ENCODE data around the gene TGFB1I1. TPM values are rescaled to one million over a fixed set of nuclear protein-coding genes. Genes with fewer than 3 reads are reported as not detected.

Gene TGFB1I1
- 42.8 to 62.0 TPM (median 54.3 TPM) in 5 replicates for total RNA-seq (2022; extraction: Qiagen RNA extraction)

DNA sequence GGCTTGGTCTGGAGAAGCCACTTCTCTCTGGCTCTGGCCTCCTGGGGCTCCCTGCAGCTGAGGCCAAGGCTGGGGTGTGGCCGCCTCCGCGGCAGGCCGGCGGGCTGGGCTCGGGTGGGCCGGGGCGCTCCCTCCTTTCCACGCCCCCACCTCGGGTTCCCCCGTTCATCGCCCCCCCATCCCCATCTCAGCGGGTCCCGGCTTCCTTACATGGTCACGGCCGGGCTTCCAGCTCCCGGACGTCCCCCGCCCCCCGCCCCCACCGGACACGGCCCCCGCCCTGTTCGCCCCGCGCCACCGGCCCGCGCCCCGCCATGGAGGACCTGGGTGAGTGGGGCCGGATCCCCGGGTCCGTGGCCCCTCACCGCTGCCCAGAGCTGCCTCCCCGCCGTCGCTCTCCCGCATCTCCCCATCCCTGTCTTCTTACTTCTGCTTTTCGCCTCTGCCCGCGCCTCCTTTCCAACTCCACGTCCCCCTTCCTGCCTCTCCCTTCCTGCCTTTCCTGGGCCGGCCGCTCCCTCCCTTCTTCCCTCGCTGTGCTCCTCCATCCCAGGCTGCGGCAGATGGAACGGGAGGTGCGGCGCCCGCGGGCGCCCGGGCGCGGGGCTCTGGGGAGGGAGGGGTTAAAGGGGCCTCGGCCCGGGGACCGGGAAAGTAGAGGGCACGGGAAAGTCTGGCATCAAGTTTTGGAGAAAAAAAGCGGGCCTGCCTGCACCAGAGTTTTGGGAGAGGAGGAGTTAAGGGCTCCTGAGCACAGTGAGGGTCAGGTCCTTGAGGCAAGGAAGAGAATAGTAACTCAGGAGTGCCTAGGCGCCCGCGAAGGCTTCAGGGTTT, at the start of gene TGFB1I1:
TSS of gene TGFB1I1 (plus strand) at position 278 of the 834 bp plus-strand sequence. CDS start at position 315, 37 bp downstream.

DNA sequence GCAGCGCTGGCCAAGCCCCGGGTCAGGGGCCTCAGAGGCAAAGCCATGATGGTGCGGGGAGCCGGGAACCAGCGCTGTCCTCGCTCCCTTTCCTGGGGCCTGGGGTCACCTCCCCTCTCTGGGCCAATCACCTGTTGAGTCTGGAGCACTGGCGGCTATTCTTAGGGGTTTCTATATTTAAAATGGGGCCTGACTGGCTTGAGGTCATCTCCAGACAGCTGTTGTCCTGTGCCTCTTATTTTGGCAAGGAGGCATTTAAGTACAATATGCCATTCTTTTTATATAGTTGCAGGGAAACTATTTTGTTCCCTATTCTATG, 43.7 kb upstream of the TGFB1I1 start, which contains the start of gene COX6A2:
TSS of gene COX6A2 (minus strand) at position 82 of the 319 bp plus-strand sequence. CDS start at position 47, 35 bp downstream.

DNA sequence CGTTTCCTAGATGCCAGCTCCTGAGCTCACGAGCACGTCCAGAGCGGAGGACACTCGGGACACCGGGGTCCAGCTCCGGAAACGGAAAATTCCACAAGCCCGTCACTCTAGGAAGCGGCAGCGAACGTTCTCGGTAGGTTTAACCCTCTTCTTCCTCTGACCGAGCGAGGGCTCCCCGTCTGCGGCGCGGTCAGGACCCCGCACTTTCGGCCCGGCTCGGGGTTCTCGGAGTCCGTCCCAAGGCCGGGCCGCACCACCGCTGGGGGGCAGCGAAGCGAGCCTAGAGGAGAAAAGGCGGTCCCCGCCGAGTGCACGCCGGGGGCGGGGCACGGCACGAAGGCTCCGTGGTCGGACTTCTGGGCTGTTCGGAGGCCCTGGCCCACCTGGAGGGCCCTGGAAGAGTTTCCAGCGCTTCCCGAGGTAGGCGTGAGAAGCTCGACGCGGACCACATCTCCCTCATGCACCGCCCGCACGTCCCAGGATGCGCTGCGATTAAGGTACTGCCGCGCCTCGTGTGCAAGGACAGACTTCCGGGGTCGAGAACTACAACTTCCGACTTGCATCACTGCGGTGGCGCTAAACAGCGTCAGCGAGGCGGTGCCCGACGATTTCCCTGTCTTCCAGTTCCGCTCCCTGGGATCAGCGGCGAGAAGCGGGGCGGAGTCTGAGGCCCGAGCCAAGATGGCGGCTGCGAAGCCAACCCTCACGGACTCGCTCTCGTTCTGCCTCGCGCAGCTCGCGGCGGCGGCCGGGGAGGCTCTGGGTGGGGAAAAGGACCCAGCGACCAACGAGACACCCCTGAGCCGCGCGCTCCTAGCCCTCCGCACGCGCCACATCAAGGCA, 12.9 kb upstream of the TGFB1I1 start, which contains the start of gene ARMC5:
TSS of gene ARMC5 (plus strand) at position 658 of the 843 bp plus-strand sequence. CDS start at position 682, 24 bp downstream.

DNA sequence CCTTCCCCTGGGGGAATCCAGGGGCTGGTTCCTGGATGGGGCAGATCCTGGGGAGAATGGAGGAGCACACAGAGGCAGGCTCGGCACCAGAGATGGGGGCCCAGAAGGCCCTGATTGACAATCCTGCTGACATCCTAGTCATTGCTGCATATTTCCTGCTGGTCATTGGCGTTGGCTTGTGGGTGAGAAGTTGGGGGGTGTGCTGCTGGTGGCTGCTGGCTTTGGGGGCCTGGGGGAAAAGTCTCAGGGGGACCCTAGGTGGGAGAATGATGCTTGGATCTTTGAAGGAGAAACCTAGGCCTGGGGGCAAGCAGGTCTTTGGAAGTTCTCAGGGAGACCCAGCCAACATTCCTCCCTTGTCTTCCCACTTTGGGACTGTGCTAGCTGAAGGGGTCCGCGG, 11.1 kb downstream of the TGFB1I1 start, which contains the start of gene SLC5A2:
TSS of gene SLC5A2 (plus strand) at position 43 of the 400 bp plus-strand sequence. CDS start at position 57, 14 bp downstream.

DNA sequence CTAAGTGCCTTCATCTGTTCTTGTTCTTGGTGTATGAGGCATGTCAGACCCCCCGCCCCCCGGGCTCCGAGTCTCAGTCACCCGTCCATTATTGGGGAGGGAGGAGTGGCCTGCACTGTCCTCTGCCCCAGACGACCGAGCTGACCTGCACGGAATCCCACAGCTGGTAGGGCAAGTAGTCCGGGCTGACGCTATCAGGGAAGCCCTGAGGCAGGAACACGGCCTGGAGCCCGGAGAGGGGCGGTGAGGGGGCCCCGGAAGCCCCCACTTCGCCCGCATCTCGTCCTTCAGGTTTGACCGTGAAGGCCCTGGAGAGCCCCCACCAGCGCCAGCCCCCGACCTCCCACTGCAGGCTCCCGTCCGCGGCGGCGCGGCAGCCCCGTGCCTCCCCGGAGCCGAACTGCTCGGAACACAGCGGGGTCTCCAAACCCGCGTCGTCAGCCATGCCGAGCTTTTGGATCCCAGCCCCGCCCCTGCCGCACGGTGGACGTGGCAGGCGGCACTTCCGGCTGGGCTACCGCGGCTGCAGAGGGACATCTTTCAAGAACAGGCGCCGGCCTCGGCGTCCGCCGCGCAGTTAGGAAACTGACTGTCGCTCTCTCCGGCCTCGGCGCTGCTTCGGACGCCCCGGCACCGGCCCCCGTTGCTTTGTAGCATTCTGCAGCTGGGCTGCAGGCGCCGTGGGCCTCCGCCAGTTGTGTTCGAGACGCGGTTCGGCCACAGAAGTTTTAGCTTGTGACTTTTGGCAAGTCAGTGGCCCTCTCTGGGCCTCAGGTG, 36.2 kb downstream of the TGFB1I1 start, which contains the start of gene RUSF1:
TSS of gene RUSF1 (minus strand) at position 463 of the 777 bp plus-strand sequence. CDS start at position 445, 18 bp downstream.

Other genes with a start within 250 kb of the TGFB1I1 start
- 1.2 to 1.8 TPM (median 1.8 TPM) in 5 replicates for gene ITGAM, start 212.2 kb upstream of the TGFB1I1 start, total RNA-seq (2022; extraction: Qiagen RNA extraction)
- 0.76 to 1.8 TPM (median 1.0 TPM) in 5 replicates for gene ITGAX, start 117.0 kb upstream of the TGFB1I1 start, total RNA-seq (2022; extraction: Qiagen RNA extraction)
- gene ITGAD, start 78.8 kb upstream of the TGFB1I1 start, total RNA-seq (2022; extraction: Qiagen RNA extraction): 0.02 to 0.10 TPM (median 0.05 TPM) in 4 of 5 replicates, not detected in the other
- gene COX6A2, start 43.8 kb upstream of the TGFB1I1 start, total RNA-seq (2022; extraction: Qiagen RNA extraction): not detected in 5 replicates
- 0.09 to 0.27 TPM (median 0.15 TPM) in 5 replicates for gene ZNF843, start 29.4 kb upstream of the TGFB1I1 start, total RNA-seq (2022; extraction: Qiagen RNA extraction)
- 6.3 to 14.5 TPM (median 11.1 TPM) in 5 replicates for gene ARMC5, start 12.7 kb upstream of the TGFB1I1 start, total RNA-seq (2022; extraction: Qiagen RNA extraction)
- gene SLC5A2, start 11.0 kb downstream of the TGFB1I1 start, total RNA-seq (2022; extraction: Qiagen RNA extraction): 0.11 to 0.24 TPM (median 0.14 TPM) in 5 replicates
- 37.6 to 54.0 TPM (median 50.3 TPM) in 5 replicates for gene RUSF1, start 36.2 kb downstream of the TGFB1I1 start, total RNA-seq (2022; extraction: Qiagen RNA extraction)
- not detected in 5 replicates for gene AHSP, start 55.7 kb downstream of the TGFB1I1 start, total RNA-seq (2022; extraction: Qiagen RNA extraction)